Peyer's patch (tissue), 4 donors: ENCODE data around the gene GPR161. TPM values are rescaled to one million over a fixed set of nuclear protein-coding genes. Genes with fewer than 3 reads are reported as not detected.

ENCODE experiments used
- DNase-seq, 3 donors: peaks; one replicate each; pipeline ENCODE4 v3.0.0-alpha.2; 2017 to 2019
- H3K27ac ChIP-seq, 4 donors: fragments of 200-600 bp; sonication (generic); one replicate each; pipeline ENCODE4 v1.5.1; 2016 to 2019
- H3K27me3 ChIP-seq, 2 donors: fragments of 200-600 bp; sonication (generic); one replicate each; pipeline ENCODE4 v1.5.1; 2019
- H3K36me3 ChIP-seq, 3 donors: fragments of 200-600 bp; sonication (generic); one replicate each; pipeline ENCODE4 v1.5.1; 2016 to 2019
- H3K4me1 ChIP-seq, 4 donors: fragments of 200-600 bp; sonication (generic); one replicate each; pipeline ENCODE4 v1.5.1; 2016 to 2019
- H3K4me3 ChIP-seq, 4 donors: fragments of 200-600 bp; sonication (generic); 1 replicate in 3 of 4; 2 replicates in 1 of 4; pipeline ENCODE4 v1.5.1; 2016 to 2019; ENCODE audit warnings: mild to moderate bottlenecking in 1 of 4
- H3K9me3 ChIP-seq, 4 donors: fragments of 200-600 bp; sonication (generic); one replicate each; pipeline ENCODE4 v1.5.1; 2016 to 2019; ENCODE audit warnings: mild to moderate bottlenecking in 1 of 4
- POLR2A ChIP-seq, 2 donors: fragments of 450-650 bp; IDR thresholded peaks; one replicate each; pipeline ENCODE4 v1.5.1; 2017; ENCODE audit warnings: antibody characterized with exemption in 2 of 2, mild to moderate bottlenecking in 2 of 2, moderate library complexity in 2 of 2
- total RNA-seq, 4 donors: library from RNA; depleted of rRNA; stranded (reverse); fragments of >200 nt; gene quantifications; one replicate each; pipeline ENCODE4 v1.1.0, GENCODE V29; 2016
- TF ChIP-seq, protein P1 (sequence below), 6 experiments: fragments of 450-650 bp in 4 of 6; fragments of 200-600 bp in 2 of 6; sonication (generic) in 1 of 6; IDR thresholded peaks; one replicate each; pipeline ENCODE4 v1.5.1; 2017 to 2019; ENCODE audit warnings: antibody characterized with exemption in 6 of 6, mild to moderate bottlenecking in 3 of 6, moderate library complexity in 1 of 6

The GPR161 gene
- total RNA-seq, 4 donors from 2014 or later, result 0.35 to 2.3 (median 1.8) TPM

DNA sequence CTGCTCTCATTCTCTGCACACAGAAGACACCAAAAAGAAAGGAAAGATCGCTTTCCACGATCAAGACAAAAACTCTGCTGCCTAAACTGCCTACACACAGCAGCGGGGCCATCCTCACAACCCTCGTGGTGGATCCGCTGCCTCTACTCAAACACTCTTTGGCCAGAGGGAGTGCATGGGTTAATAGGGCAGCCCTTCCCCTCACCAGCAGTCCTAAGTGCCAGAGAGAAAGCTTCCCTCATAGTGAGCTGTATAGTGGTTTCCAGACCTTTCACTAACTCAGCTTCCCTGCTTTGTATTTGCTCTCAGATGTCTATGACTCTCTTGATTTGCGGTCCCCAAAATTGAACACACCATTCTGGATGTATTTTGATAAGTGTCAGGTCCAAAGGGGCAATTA lies 30.9 kb downstream of the GPR161 start:
- Histone ChIP-seq H3K4me1 (no peaks in the 10 kb centered on the region), H3K27ac (no peak overlapping the region), H3K27me3 (no peaks in the 10 kb centered on the region), H3K4me3 (no peak overlapping the region), H3K36me3 (no peaks in the 10 kb centered on the region), H3K9me3 (no peaks in the 10 kb centered on the region)
- TF ChIP-seq, protein P1, sequence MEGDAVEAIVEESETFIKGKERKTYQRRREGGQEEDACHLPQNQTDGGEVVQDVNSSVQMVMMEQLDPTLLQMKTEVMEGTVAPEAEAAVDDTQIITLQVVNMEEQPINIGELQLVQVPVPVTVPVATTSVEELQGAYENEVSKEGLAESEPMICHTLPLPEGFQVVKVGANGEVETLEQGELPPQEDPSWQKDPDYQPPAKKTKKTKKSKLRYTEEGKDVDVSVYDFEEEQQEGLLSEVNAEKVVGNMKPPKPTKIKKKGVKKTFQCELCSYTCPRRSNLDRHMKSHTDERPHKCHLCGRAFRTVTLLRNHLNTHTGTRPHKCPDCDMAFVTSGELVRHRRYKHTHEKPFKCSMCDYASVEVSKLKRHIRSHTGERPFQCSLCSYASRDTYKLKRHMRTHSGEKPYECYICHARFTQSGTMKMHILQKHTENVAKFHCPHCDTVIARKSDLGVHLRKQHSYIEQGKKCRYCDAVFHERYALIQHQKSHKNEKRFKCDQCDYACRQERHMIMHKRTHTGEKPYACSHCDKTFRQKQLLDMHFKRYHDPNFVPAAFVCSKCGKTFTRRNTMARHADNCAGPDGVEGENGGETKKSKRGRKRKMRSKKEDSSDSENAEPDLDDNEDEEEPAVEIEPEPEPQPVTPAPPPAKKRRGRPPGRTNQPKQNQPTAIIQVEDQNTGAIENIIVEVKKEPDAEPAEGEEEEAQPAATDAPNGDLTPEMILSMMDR (IDR thresholded peaks at IDR 0.05), result no peak
- no peak for TF ChIP-seq POLR2A (IDR thresholded peaks at IDR 0.05)
- DNase-seq, result no peak

DNA sequence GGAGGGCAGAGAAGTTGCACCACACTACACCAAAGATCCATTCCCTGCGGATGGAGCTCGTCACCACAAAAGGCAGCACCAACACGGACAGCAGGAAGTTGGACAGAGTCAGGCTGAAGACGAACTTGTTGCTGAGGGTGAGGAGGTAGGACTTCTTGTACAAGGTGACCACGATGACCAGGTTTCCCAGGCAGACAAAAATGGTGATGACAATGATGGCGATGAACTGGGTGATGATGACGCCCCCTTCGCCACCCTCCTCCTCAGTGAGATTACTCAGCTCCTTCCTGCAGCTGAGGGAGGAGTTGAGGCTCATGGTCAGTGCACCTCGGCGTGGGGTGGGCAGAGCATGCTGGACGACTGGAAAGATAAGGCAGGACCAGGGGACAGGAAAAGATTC lies 32.2 kb downstream of the GPR161 start:
- Histone ChIP-seq H3K27ac (no peak overlapping the region), H3K4me3 (no peak overlapping the region), H3K4me1 (no peaks in the 10 kb centered on the region), H3K36me3 (no peaks in the 10 kb centered on the region), H3K27me3 (no peaks in the 10 kb centered on the region), H3K9me3 (no peaks in the 10 kb centered on the region)
- TF ChIP-seq, protein P1 (IDR thresholded peaks at IDR 0.05), result no peak
- no peak for TF ChIP-seq POLR2A (IDR thresholded peaks at IDR 0.05)
- DNase-seq, result no peak

DNA sequence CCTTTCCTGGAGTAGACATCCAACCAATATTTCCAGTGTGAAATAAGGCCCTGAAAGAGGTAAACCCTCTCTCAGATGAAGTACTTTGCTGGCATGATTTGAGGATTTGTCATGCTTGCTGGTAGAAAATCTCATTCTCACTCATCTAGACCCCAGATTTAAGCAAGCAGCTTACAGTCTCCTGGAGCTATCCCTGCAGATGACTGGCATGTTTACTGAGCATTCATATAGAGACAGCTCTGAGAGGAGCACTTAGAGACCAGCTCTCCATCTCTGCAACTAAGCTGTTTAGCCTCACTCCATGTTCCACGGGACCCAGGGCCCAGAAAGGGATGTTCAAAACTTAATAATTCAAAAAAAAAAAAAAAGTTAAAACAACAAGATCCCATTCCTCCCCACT lies 34.2 kb downstream of the GPR161 start:
- Histone ChIP-seq H3K27me3 (no peaks in the 10 kb centered on the region), H3K9me3 (no peaks in the 10 kb centered on the region), H3K4me3 (no peak overlapping the region), H3K36me3 (no peaks in the 10 kb centered on the region), H3K27ac (no peak overlapping the region), H3K4me1 (no peaks in the 10 kb centered on the region)
- TF ChIP-seq, protein P1 (IDR thresholded peaks at IDR 0.05), result no peak
- TF ChIP-seq POLR2A (IDR thresholded peaks at IDR 0.05), result no peak
- no peak for DNase-seq

DNA sequence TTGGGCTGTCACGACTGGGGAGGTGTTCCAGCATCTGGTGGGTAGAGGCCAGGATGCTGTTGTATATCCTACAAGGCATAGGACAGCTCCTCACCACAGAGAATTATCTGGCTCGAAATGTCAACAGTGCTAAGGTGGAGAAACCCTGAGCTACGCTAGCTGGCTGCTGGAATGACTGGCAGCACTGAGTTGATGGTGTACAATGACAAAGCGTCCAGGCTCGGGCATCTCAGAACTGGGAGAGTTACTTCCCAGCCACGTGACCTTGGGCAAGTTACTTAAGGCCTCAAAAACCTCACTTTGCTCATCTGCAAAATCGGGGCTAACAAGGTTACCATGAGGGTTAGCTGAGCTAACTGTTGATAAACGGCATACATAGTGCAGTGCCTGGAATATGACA lies 35.4 kb downstream of the GPR161 start:
- no peaks in the 10 kb centered on the region for H3K36me3 ChIP-seq
- no peak overlapping the region for H3K4me3 ChIP-seq
- TF ChIP-seq, protein P1 (IDR thresholded peaks at IDR 0.05), result no peak
- TF ChIP-seq POLR2A (IDR thresholded peaks at IDR 0.05), result no peak
- no peaks in the 10 kb centered on the region for H3K27me3 ChIP-seq
- no peak overlapping the region for H3K27ac ChIP-seq
- H3K9me3 ChIP-seq, result no peaks in the 10 kb centered on the region
- no peak for DNase-seq
- H3K4me1 ChIP-seq, result no peaks in the 10 kb centered on the region

DNA sequence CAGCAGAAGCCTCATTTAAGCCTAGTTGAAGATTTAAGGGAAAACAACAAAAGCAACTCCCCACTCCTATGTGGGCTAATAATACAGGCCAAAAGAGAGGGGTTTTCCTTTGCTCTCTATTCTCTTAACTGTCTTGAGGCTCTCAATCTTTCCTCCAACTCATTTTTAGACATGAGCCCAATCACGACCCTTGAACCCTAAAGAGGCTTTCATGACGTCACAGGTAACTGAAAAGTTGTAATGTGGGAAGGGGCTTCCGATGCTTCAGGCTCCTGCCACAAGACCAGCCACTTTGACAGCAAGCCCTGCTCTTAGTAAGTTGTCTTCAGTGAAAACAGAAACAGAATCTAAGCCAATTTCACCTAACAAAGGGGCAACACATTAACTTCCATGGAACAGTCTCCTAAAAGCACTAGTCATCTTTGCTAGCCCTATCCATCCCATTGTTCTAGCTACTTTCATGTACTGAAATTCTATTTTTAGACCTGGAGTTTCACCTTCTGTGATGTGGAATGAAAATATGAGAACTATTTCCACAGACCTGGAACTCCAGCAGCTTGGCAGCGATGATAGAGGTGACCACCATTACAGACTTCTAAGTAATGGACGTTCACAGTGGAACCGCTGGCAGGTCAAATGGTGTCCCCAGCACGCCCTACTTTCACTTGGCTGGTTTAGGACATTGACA lies 36.3 kb downstream of the GPR161 start:
- no peaks in the 10 kb centered on the region for H3K27me3 ChIP-seq
- no peak for TF ChIP-seq POLR2A (IDR thresholded peaks at IDR 0.05)
- TF ChIP-seq, protein P1 (IDR thresholded peaks at IDR 0.05), result no peak
- no peaks in the 10 kb centered on the region for H3K4me1 ChIP-seq
- no peaks in the 10 kb centered on the region for H3K36me3 ChIP-seq
- DNase-seq, result no peak
- H3K9me3 ChIP-seq, result no peaks in the 10 kb centered on the region
- no peak overlapping the region for H3K27ac ChIP-seq
- no peak overlapping the region for H3K4me3 ChIP-seq
